K562 (cell line): ENCODE measurements around the gene CCDC9B. TPM values are rescaled to one million over a fixed set of nuclear protein-coding genes. Genes with fewer than 3 reads are reported as not detected.

Experiments
- CCNT2 ChIP-seq: IDR thresholded peaks from 2 replicates; pipeline ENCODE4 v1.6.1; 2011; ENCODE audit warnings: borderline replicate concordance, low read depth, mild to moderate bottlenecking, moderate library complexity, mixed read lengths, low read length; ENCODE audit not compliant: insufficient read length; ENCODE audit errors: extremely low read depth
- CHCHD3 ChIP-seq: fragments of 250-450 bp; sonication (Bioruptor Pico); IDR thresholded peaks from 2 replicates; pipeline ENCODE4 v2.1.2; 2022; ENCODE audit warnings: mild to moderate bottlenecking
- HNRNPK ChIP-seq: fragments of 200-400 bp; formaldehyde crosslinking; IDR thresholded peaks from one replicate; pipeline ENCODE4 v1.6.1; 2018; ENCODE audit warnings: mild to moderate bottlenecking, low read depth, low read length; ENCODE audit not compliant: poor library complexity, severe bottlenecking
- MYNN ChIP-seq, 2 experiments: sonication (generic); formaldehyde crosslinking in 1 of 2; IDR thresholded peaks; 2 replicates each; pipeline versions ENCODE4 v1.5.0 to v1.6.1; 2016 to 2020; ENCODE audit warnings: antibody characterized with exemption in 1 of 2, missing genetic modification reagents in 1 of 2
- RBM15 ChIP-seq: fragments of 200-400 bp; formaldehyde crosslinking; IDR thresholded peaks from 2 replicates; pipeline ENCODE4 v1.6.1; 2018; ENCODE audit warnings: mild to moderate bottlenecking, low read length, moderate library complexity; ENCODE audit not compliant: insufficient read depth
- SMAD1 ChIP-seq: fragments of 150-350 bp; IDR thresholded peaks from 2 replicates; pipeline ENCODE4 v1.6.1; 2014; ENCODE audit warnings: low read length, low read depth; ENCODE audit not compliant: partially characterized antibody
- SMARCC2 ChIP-seq: fragments of 450-650 bp; IDR thresholded peaks from 2 replicates; pipeline ENCODE4 v1.6.1; 2017; ENCODE audit warnings: antibody characterized with exemption, moderate library complexity, mild to moderate bottlenecking, low read depth
- SOX6 ChIP-seq: fragments of 450-650 bp; IDR thresholded peaks from 2 replicates; pipeline ENCODE4 v1.6.1; 2014; ENCODE audit warnings: mild to moderate bottlenecking
- SRSF1 ChIP-seq: fragments of 200-400 bp; formaldehyde crosslinking; IDR thresholded peaks from 2 replicates; pipeline ENCODE4 v1.6.1; 2017; ENCODE audit warnings: mild to moderate bottlenecking, low read depth, low read length, moderate library complexity
- TAF7 ChIP-seq: fragments of 450-650 bp; IDR thresholded peaks from 2 replicates; pipeline ENCODE4 v1.6.1; 2016; ENCODE audit warnings: missing genetic modification characterization, missing compliant biosample characterization
- ZNF3 ChIP-seq: fragments of 250-450 bp; sonication (Bioruptor Pico); IDR thresholded peaks from 2 replicates; pipeline ENCODE4 v1.5.0; 2021; ENCODE audit warnings: mild to moderate bottlenecking, moderate library complexity
- ZNF699 ChIP-seq: fragments of 250-450 bp; sonication (Bioruptor Pico); IDR thresholded peaks from 2 replicates; pipeline ENCODE4 v1.8.0; 2021; ENCODE audit warnings: mild to moderate bottlenecking, moderate library complexity; ENCODE audit not compliant: insufficient replicate concordance
- polyA plus RNA-seq, 8 experiments: library from polyadenylated mRNA; depleted of rRNA in 4 of 8; stranded (reverse) in 5 of 8; unstranded in 3 of 8; fragments of >200 nt; fragmentation: Nextera tagmentation in 2 of 8; fragmentation: Illumina TruSeq in 1 of 8; extraction: Ambion mirVana in 2 of 8; extraction: Trizol in 1 of 8; gene quantifications; 2 replicates each; pipeline versions ENCODE4 v1.2.1 to v1.2.3, GENCODE V29; 2011 to 2014; ENCODE audit warnings: inconsistent platforms in 1 of 8, missing spikeins in 1 of 8
- total RNA-seq, 7 experiments: library from RNA; depleted of rRNA in 6 of 7; stranded (reverse); fragments of >200 nt in 6 of 7; fragmentation: Illumina TruSeq in 2 of 7; extraction: Trizol in 2 of 7; gene quantifications; 2 replicates each; pipeline versions ENCODE4 v1.2.1 to v1.2.3, GENCODE V29; 2011 to 2021; ENCODE audit warnings: low replicate concordance in 1 of 7
- TF ChIP-seq, protein P1 (sequence below): fragments of 250-450 bp; sonication (Bioruptor Pico); IDR thresholded peaks from 2 replicates; pipeline ENCODE4 v1.4.0; 2020
- TF ChIP-seq, protein P2 (sequence below): fragments of 450-650 bp; IDR thresholded peaks from 2 replicates; pipeline ENCODE4 v1.6.1; 2018; ENCODE audit warnings: mild to moderate bottlenecking, low read depth; ENCODE audit not compliant: partially characterized antibody
- TF ChIP-seq, protein P3 (sequence below): fragments of 250-450 bp; sonication (Bioruptor Pico); IDR thresholded peaks from 2 replicates; pipeline ENCODE4 v1.5.0; 2020; ENCODE audit warnings: mild to moderate bottlenecking
- TF ChIP-seq, protein P4 (sequence below): fragments of 250-450 bp; sonication (Bioruptor Pico); IDR thresholded peaks from 2 replicates; pipeline ENCODE4 v1.5.1; 2021; ENCODE audit warnings: mild to moderate bottlenecking

CCDC9B gene
- total and polyA plus RNA-seq, 9 of the 15 experiments (the other 6 are each of a cell fraction or from before 2014, with no cell fraction given), result 0.01 to 0.47 (median 0.15) TPM; not detected in 1

DNA sequence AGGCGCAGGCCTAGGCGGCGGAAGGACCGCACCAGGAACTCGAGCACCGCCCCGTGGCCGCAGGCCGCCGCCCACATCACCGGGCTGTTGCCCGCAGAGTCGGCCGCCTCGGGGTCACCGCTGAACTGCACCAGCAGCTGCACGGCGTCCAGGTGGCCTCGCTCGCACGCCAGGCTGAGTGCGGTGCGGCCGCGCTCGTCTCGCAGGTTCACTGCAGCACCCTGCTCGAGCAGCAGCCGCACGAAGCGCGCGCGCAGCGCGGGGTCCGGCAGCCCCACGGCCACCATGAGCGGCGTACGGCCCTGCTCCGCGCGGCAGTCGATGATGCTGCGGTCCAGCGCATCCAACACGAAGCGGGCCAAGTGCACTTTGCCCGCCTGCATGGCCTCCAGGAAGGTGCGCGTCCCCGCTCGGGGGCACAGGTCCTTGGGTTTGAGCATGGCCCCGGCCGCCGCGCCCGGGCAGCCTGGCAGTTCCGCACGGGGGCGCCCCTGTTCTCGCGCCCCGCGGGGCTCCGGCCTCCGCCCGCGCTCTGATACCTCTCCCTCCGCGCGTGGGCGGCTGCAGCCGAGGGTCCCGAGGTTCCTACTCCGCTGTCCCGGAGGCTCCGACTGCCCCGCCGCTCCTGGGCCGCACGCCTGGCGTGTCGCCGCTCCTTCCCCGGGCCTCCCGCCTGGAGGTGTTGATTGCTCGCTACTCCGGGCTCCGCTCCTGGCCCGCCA, 58.4 kb downstream of the CCDC9B start (continued):
- TF ChIP-seq, protein P1, sequence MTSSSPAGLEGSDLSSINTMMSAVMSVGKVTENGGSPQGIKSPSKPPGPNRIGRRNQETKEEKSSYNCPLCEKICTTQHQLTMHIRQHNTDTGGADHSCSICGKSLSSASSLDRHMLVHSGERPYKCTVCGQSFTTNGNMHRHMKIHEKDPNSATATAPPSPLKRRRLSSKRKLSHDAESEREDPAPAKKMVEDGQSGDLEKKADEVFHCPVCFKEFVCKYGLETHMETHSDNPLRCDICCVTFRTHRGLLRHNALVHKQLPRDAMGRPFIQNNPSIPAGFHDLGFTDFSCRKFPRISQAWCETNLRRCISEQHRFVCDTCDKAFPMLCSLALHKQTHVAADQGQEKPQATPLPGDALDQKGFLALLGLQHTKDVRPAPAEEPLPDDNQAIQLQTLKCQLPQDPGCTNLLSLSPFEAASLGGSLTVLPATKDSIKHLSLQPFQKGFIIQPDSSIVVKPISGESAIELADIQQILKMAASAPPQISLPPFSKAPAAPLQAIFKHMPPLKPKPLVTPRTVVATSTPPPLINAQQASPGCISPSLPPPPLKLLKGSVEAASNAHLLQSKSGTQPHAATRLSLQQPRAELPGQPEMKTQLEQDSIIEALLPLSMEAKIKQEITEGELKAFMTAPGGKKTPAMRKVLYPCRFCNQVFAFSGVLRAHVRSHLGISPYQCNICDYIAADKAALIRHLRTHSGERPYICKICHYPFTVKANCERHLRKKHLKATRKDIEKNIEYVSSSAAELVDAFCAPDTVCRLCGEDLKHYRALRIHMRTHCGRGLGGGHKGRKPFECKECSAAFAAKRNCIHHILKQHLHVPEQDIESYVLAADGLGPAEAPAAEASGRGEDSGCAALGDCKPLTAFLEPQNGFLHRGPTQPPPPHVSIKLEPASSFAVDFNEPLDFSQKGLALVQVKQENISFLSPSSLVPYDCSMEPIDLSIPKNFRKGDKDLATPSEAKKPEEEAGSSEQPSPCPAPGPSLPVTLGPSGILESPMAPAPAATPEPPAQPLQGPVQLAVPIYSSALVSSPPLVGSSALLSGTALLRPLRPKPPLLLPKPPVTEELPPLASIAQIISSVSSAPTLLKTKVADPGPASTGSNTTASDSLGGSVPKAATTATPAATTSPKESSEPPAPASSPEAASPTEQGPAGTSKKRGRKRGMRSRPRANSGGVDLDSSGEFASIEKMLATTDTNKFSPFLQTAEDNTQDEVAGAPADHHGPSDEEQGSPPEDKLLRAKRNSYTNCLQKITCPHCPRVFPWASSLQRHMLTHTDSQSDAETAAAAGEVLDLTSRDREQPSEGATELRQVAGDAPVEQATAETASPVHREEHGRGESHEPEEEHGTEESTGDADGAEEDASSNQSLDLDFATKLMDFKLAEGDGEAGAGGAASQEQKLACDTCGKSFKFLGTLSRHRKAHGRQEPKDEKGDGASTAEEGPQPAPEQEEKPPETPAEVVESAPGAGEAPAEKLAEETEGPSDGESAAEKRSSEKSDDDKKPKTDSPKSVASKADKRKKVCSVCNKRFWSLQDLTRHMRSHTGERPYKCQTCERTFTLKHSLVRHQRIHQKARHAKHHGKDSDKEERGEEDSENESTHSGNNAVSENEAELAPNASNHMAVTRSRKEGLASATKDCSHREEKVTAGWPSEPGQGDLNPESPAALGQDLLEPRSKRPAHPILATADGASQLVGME (CRISPR knock-in tag), result 0 out of 2 replicates have a peak, but pooled peaks have one; percentile 86
- TF ChIP-seq MYNN (IDR thresholded peaks at IDR 0.05) (no peak), MYNN (CRISPR knock-in tag; IDR thresholded peaks at IDR 0.05) (no peak), HNRNPK (no peak), SMAD1 (no peak), SMARCC2 (no peak), CCNT2 (no peak), ZNF3 (CRISPR knock-in tag) (no peak), RBM15 (no peak), SOX6 (no peak), ZNF699 (CRISPR knock-in tag) (no peak), TAF7 (tag) (no peak), SRSF1 (no peak), CHCHD3 (no peak)
- TF ChIP-seq, protein P2, sequence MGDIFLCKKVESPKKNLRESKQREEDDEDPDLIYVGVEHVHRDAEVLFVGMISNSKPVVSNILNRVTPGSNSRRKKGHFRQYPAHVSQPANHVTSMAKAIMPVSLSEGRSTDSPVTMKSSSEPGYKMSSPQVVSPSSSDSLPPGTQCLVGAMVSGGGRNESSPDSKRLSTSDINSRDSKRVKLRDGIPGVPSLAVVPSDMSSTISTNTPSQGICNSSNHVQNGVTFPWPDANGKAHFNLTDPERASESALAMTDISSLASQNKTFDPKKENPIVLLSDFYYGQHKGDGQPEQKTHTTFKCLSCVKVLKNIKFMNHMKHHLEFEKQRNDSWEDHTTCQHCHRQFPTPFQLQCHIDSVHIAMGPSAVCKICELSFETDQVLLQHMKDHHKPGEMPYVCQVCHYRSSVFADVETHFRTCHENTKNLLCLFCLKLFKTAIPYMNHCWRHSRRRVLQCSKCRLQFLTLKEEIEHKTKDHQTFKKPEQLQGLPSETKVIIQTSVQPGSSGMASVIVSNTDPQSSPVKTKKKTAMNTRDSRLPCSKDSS, result no peak
- TF ChIP-seq, protein P3, sequence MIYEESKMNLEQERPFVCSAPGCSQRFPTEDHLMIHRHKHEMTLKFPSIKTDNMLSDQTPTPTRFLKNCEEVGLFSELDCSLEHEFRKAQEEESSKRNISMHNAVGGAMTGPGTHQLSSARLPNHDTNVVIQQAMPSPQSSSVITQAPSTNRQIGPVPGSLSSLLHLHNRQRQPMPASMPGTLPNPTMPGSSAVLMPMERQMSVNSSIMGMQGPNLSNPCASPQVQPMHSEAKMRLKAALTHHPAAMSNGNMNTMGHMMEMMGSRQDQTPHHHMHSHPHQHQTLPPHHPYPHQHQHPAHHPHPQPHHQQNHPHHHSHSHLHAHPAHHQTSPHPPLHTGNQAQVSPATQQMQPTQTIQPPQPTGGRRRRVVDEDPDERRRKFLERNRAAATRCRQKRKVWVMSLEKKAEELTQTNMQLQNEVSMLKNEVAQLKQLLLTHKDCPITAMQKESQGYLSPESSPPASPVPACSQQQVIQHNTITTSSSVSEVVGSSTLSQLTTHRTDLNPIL (CRISPR knock-in tag), result no peak
- TF ChIP-seq, protein P4, sequence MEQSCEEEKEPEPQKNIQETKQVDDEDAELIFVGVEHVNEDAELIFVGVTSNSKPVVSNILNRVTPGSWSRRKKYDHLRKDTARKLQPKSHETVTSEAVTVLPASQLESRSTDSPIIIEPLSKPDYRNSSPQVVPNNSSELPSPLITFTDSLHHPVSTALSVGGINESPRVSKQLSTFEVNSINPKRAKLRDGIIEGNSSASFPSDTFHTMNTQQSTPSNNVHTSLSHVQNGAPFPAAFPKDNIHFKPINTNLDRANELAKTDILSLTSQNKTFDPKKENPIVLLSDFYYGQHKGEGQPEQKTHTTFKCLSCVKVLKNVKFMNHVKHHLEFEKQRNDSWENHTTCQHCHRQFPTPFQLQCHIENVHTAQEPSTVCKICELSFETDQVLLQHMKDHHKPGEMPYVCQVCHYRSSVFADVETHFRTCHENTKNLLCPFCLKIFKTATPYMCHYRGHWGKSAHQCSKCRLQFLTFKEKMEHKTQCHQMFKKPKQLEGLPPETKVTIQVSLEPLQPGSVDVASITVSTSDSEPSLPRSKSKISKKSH (CRISPR knock-in tag), result no peak
